NCI-H1092 (cell line): ENCODE results near the gene SLC9A3.
"Not testable (repeated sequence)": the region's sequence is repeated elsewhere in the genome, so short reads cannot be mapped to it uniquely, and the experiment has no call there.

Experiments used
- DNase-seq: peaks from one replicate; lab custom pipeline; 2025; lab: John Stamatoyannopoulos, UW

Gene SLC9A3

DNA sequence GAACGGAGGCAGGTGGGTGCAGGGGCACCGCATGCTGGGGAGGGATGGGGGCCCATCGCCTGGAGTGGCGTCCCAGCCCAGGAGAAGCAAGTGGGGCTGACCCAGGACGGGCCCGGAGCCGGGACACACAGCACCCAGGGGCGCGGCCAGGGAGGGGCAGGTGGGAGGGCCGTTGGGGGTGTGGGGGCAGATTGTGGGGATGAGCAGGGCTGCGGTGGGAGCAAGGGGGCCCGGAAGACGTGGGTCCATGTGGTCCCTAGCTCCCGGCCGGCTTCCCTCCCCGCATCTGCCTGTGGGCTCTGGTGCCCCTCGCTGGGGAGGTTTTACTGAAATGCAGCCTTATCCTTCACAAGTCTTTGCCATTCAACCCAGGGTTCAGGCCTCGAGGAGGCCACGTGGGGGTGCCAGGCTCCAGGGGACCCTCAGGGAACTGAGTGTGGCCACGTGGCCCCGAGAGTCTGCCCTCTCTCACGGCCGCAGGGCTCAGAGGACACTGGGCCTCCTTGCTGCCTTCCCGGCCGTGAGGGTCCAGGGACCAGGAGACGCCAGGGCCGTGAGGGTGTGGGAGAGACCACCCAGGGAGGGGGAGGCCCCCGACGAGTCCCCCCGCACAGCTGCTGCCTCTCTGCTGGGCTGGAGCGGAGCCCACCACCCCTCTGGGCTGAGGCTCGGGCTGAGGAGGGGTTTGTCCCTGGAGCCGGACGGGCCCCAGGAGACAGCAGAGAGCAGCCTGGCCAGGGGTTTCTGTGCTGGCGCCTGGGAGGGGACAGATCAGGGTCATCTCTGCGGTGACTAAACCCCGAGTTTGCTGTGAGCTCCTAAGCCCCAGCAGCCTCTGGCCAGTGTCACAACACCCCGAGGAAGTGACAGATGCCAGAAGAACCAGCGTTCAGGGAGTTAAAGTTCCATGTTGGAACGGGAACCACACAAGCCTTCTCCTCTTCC lies 35.2 kb downstream of the SLC9A3 start:
- no peak for DNase-seq

DNA sequence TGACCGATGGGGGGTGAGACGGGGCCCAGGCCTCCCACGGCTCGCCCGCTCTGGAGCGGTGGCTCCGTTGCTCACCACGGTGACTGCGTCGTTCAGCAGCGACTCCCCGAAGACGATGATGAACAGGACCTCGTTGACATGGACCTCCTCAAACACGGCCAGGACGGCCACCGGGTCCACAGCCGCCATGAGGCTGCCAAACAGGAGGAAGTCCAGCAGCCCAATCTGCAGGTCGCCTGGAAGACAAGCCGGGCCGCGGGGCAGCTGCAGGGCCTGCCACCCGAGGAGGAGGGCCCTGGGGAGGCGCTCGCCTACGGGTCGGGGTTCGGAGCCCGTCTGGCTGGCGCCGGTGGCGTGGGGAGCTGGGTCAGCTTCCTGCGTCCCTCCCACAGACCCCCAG lies 36.0 kb downstream of the SLC9A3 start:
- DNase-seq = no peak

DNA sequence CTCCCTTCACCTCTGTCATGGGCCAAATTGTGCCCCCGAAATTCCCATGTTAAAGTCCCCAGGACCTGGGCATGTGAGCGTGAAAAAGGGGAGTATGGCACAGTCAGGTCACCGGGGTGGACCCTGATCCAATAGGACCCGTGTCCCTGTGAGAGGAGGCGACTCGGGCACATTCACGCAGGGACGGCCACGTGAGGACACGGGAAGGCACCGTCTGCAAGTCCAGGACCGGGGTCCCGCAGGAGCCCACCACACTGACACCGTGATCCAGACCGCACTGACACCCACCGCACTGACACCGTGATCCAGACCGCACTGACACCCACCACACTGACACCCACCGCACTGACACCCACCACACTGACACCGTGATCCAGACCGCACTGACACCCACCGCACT lies 37.7 kb downstream of the SLC9A3 start:
- DNase-seq = not testable (repeated sequence)

DNA sequence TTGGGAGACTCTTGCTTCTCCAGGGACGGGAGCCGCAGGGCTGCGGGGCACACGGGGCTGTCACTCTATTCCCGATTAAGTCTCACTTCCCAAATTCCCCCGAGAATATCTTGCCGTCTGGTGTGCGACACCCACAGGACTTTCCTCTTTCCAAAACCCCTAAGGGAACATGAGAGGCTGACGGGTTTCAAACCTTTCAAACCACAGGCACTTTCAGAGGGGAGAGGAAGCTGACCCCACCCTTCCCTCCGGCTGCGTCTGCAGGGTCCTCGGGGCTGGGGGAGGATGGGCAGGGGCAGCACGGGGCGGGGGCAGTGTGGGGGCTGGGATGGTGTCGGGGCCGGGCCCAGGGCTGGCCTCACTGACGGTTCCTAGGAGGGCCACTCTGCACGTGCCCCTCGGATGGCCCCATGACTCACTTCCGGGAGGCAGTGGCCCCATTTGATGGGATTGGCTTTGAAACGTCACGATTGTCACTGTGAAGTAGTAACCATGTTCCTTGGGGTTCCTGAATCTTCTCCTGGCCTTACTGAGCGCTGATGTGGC lies 38.2 kb downstream of the SLC9A3 start:
- no peak for DNase-seq

DNA sequence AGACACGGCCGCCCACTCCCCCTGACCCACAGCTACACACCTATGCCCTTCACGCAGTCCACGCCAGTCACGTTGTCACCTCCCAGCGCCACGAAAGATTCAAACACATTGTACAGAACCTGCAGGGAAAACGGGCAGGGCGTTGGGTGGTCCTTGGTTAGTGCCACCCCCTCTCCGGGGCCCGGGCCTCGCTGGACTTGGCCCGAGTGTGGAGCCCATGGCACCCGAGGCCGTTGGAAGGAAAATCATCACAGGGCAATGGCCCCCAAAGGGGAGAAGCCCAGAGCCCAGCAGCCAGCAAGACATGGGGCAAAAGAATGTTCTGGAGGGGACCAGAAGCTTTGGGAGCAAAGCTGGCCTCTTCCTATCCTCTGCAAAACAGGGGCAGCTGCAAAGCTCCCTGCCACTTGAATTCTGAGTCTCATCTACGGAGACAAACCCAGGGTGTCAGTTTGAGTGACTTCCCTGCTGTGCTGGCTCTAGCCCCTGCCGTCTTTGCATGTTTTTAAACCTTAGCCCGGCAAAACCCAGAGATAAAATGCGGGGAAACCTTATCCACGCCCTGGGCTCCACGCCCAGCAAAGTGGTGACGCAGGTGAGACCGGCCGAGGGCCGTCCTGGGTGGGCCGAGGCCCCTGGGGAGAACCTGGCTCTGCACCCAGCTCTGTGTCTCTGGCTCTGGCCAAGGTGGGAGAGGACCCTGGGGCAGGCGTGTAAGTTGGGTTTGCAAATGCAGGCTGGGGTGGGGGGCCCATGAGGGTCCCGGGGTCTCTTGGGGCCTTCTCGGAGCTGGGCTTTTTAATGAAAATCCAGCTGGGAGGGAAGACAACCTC lies 38.9 kb downstream of the SLC9A3 start:
- no peak for DNase-seq

DNA sequence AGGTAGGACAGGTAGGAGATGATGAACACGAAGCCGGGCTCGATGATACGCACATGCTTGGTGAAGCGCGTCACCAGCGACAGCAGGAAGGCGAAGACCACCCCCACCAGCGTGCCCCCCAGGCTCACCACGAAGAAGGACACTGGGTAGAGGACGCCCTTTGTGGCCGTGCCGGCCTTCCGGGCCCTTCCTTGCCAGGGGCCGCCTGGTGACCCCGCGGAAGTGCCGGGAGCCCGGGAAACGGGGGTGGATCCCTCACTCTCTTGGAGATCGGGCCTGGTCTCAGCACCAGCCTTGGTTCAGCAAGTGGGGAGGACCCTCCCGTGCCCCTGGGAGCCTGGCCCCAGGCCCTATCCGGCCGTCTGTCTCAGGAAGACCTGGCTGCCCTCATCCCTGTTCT lies 39.7 kb downstream of the SLC9A3 start:
- DNase-seq = no peak

DNA sequence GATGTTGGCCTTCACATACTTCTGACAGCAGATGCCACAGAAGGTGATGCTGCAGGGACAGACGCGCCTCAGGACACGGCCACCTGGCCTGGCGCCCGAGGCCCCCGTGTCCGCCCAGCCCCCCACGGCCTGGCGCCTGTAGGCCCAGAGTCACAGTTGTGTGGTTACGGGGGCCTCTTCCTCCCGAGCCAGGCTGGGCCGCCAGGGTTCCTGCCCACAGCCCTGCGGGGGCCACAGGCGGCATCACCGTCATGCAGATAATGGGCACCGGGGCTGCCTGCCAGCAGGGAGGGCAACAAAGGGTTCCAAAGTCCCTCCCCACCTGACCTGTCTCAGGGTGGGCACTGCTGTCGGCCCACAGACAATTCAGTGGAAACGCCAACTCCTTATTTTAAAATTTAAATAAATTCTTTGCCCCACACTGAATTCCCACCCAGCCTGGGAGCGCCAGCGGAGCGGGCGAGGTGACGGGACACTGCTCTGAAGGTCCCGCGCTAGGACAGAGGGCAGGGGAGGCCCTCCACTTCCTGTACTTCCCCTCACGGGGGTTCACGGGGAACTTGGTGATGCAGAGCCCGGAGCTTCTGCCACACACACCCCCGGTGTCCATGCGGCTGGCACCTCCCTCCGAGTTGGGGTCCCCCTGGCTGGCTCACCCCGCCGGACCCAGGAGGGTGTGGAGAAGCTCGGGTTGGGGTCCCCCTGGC lies 40.7 kb downstream of the SLC9A3 start:
- DNase-seq = no peak

DNA sequence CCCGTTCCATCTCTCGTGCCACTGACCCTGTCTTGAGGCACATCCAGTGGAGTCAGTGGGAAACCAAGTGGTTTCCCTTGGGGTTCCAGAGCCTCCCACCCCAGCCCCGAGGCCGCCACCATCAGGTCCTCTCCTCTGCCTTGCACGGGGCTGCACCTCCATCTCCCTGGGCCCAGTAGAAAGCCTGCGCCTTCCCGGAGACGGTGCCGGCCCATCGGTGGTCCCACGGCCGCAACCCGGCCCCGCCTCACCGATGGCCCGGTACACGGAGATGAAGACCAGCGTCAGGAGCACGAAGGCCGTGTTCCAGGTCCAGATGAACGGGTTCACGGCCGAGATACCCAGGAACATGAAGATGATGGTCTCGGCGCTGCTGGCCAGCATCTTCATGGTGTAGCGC lies 41.2 kb downstream of the SLC9A3 start:
- DNase-seq = no peak

DNA sequence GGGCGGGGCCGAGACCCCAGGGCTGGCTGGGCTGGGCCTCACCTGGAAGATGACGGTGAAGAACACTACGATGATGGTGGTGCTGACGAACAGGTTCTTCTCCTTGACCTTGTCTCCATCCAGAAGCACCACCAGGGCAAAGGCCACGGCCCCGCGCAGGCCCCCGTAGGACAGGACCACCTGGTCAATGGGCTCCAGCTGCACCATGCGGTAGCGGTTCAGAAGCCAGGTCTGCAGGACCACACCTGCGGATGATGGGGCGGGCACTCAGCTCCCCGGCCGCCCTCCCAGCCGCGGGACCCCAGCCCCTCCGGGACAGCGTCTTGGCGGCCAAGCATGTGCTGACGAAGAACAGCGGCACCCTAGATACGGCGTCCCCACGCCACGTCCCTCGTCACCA lies 41.7 kb downstream of the SLC9A3 start:
- no peak for DNase-seq

DNA sequence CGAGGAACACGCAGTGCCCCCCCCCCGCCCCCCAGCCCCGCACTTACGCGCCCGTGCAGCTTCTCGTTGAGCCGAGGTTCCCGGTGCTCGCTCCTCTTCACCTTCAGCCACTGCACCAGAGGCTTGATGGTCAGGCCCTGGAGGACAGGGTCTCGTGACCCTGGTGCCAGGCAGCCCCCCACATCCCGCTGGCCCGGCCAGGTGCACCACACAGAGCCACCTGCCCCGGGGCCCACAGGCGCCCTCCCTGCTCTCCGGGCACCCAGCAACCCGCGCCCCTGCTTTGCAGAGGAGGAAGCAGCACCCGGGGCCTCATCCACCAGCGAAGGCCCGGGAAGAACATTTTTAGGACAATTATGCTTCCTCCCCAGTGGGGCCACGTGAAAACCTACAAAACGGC lies 42.2 kb downstream of the SLC9A3 start:
- no peak for DNase-seq

DNA sequence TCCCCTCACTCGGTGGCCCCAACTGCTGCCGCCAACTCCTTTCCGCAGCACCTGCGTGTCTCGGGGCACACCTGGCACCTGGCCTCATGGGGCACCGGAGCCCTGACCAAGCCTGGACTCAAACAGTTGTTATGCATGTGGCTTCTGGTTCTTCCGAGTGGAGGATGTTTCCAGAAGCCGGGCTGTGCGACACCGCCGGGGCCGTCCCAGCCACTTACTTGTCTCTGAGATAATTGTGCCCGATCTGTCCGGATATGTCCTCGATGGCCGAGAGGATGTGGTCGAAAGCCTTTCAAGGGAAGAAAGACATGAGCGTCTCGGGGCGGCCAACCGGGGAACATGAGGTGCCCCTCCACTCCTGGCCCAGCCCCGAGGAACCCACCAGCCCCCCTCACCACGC lies 42.9 kb downstream of the SLC9A3 start:
- DNase-seq = no peak

DNA sequence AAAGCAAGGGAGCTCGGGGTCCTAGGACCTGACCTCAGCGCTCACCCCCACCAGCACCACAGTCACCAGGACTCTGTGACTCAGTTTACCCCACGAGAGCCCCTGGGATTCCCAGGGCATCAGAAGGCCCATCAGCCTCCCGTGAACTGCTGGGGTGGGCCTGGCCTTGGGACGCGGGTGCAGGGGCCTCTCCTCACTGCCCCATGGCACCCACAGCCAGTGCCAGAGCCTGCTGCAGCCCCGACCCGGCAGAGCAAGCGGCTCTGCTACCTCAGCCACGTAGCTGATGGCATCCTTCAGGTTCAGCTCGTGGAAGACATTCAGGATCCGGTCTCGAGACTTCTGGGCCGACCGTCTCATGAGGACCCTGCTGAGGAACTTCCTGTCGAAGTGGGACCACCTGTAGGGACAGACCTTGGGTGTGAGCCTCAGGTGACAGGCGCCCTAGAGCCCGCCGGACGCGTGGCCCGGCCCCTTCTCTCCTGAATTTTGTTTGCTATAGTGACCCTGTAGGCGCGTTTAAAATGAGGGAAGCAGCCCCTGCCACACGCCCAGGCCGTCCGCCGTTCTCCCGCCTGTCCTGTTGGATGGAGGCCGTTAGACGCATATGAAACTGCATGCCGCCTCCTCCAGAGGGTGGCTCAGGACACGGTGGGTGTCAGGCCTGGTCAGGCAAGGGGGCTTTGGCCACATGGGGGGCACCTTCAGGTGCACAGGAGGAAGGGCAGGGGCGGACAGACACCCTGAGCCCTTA lies 44.5 kb downstream of the SLC9A3 start:
- DNase-seq = no peak

DNA sequence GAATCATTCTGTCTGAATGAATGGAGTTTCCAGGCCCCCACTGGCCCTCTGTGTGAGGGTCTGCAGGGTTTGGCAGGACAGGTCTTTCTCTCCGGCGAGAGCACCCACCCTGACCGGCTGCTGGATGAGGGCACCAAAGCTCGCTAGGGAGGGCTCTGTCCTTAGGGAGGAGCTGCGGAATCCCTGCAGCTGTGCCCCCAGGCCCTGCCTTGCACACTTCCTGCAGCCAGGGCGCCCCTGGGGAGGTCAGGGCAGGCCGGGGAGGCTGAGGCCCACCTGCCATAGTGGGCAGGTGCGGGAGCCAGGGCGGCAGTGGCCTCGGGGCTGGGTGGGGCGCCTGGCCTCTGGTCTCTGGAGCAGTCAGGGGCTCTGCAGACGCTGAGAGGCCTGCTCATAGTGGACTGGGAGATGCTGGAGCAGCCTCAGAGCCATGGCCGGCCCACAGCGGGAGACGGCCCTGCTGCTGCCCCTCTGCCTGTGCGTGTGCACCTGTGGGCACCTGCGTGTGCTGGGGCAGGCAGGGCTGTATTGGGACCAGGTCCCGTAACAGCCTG lies 45.2 kb downstream of the SLC9A3 start:
- DNase-seq = no peak

DNA sequence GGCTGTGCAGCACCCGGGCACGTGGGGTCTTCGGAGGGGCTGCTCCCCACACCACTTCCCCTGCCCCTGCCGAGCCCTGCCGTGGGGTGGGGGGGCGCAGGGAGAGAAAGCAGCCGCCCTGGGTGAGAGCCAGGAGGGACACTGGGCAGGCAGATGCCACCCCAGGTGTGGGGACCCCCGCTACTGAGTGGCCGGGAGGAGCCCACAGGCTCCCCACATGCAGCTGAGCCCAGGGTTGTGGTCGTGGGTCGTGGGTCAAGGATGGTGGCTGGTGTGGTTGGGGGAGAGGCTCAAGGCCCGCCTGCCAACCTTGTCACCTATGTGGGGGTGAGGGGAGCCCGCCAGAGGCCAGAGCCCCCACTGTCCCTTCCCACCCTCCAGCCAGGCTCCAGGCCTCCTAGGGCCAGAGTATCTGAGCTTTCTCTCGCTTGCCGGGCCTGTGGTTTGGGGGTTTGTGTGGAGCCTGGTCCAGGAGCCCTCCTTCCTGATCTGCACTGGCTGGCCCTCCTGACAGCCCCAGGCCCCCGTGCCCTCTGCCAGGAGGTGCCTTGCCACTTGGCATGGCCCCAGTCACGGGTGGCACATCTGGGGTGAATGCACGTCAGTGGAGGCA lies 45.8 kb downstream of the SLC9A3 start:
- DNase-seq = no peak

DNA sequence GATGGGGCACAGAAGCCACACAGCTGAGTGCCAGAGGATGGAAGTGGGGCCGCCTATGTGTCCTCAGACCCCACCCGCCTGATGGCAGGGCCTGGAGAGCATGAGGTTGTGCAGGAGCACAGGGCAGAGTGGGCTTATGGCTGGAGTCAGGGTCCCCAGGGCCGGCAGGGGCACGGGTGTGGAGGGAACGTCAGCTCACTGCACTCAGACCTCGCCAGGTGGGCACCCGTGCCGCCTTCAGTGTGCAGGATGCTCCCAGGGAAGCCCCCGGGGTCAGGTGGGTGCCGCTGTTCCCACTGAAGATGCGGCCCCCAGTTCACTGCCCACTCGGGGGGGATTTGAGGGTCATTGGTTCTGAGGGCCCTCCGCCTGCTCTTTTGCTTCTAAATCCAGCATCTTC lies 46.4 kb downstream of the SLC9A3 start:
- DNase-seq = no peak

DNA sequence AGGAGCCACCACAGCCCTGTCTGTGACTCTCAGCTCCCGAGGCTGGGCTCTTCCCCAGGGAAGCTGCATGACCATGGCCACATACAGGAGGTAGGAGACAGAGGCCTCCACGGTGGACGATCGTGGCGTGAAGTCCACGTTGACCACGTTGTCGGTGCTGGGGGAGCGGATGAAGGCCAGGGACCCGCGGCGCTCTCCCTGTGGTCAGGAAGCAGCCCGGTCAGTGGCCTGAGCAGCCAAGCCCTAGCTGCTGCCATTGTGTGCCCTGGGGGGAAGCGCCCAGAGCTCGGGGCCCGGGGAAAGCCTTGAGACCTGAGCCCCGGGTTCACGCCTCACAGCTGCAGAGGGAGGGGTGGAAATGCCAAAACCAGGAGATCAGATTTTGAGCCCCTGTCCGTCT lies 47.0 kb downstream of the SLC9A3 start:
- no peak for DNase-seq

DNA sequence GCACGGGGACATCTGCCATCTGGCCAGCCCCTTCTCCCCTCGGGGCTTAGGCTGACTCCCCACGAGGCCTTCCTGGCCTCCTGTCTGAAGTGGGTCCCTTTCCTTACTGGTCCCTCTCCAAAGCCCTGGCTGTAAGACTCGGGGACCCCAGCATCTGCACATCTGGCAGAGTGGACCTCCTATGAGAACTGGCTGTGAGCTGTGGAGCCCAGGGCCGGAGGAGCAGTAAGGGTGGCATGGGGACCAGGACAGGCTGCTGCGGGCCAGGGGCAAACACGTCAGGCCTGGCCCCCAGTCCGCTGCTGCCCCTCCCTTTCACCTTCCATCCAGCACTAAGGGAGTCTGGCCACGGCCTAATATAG lies 47.5 kb downstream of the SLC9A3 start:
- DNase-seq = no peak

DNA sequence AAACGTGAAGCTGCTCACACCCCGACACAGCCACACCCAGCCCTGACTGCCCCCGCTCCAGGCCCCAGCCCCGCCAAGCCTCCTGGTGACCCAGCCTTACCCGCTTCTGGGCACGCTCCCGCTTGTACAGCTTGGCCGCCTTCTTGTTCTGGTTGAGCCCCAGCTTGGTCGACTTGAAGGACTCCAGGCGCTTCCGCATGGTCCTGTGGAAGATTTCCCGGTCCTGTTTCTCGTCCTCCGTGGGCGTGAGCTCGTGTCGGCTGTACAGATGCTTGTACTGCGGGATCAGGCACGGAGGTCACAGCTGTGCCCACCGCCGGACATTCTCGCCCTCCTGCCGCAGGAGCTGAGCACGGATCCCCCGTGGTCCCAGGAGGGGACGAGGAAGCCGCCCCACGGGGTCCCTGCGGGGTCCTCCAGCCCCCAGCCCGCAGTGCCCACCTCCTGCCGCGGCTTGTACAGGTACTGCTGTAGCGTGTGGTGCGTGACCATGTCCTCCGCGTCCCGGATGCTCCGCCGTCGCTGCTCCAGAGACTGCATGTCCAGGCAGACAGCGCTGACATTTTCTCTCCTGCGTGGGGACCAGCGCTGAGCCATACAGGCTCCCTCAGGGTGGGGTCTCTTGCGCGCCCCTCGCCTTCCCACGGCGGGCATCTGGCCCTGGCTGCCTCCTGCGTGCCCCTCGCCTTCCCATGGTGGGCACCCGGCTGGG lies 48.0 kb downstream of the SLC9A3 start:
- no peak for DNase-seq

DNA sequence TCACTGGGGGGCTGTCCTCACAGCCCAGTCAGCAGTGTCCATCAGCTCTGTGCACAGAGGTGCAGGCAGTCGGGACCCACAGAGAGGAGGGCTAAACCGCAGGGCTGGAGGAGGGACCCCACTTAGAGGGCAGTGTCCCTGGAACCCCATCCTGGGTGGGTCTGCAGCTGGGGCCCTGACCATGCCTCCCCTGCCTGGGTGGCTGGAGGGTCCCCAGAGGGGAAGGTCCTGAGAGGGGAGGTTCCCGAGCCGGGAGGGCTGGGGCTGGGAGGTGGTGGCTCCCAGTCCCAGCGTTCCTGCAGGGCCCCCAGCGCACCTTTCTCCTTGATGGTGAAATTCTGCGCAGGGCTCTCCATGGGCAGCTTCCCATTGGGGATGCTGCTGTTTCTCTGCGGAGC lies 48.5 kb downstream of the SLC9A3 start:
- no peak for DNase-seq
